ENCODE measurements around the gene BANF1. TPM values are rescaled to one million over a fixed set of nuclear protein-coding genes. Genes with fewer than 3 reads are reported as not detected.
A peak's percentile ranks its signal among the peaks of the same experiment; 100 is the strongest.

BANF1 gene
- total and polyA plus RNA-seq, 2 of the 13 experiments (the other 11 are each of a cell fraction or from before 2014, with no cell fraction given) = 40.5 to 86.5 TPM

DNA sequence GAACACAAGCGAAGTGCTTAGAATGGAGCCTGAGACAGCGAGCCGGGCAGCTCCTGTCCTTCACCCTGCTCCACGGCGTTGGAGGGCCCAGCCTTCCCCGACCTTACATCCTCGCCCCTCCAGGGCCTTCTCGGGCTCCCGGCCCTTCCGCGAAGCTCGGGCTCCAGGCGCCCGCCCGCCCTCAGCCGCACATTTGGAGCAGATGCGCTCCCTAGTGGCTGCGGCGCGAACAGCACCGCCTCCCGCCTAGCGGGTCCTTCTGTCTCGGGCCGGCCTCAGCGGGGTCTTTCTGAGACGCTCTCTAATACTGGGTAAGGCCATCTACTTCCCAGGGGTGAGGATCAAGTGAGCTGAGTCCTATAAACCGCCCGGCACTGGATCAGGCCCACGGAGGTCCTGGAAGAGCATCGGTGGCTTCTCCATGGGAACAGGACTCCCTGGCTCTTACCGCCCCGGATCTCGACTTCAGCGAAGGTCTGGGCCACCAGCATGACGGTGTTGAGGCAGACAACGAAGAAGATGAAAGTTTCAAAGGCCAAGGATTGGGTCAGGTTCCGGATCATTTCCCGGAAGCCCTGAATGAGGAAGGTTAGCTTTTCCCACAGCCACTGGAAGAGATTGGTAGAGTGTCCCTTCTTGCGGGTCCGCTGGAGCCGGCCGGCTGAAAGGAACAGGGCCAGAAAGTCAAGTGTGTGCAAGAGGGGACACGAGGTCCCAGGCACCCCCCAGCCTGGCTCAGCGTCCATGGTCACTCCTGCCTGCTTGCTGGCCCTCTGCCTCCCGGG lies 20.3 kb downstream of the BANF1 start (continued):
- peak; percentile 47; the same call in 1 of the 2 replicates for TF ChIP-seq PATZ1 (CRISPR knock-in tag; IDR thresholded peaks at IDR 0.05)
- TF ChIP-seq SPEN (CRISPR knock-in tag; IDR thresholded peaks at IDR 0.05; ENCODE audit: low read depth) = no peak
- TF ChIP-seq CREB3 (CRISPR knock-in tag; IDR thresholded peaks at IDR 0.05) = peak; percentile 59; the same call in 1 of the 2 replicates
- no peak for TF ChIP-seq MZF1 (CRISPR knock-in tag; IDR thresholded peaks at IDR 0.05; ENCODE audit: borderline replicate concordance)
- peak; percentile 21; the same call in 1 of the 2 replicates for TF ChIP-seq SALL1 (CRISPR knock-in tag; IDR thresholded peaks at IDR 0.05)
- TF ChIP-seq FUBP1 (CRISPR knock-in tag; IDR thresholded peaks at IDR 0.05; ENCODE audit: borderline replicate concordance) = no peak
- peak; percentile 72; the same call in 1 of the 2 replicates for TF ChIP-seq ZFP90 (CRISPR knock-in tag; IDR thresholded peaks at IDR 0.05; ENCODE audit: borderline replicate concordance)
- peak; percentile 68 for TF ChIP-seq HNRNPLL (IDR thresholded peaks at IDR 0.05; ENCODE audit: low read depth, low read length, poor library complexity, severe bottlenecking)
- TF ChIP-seq REXO4 (CRISPR knock-in tag; IDR thresholded peaks at IDR 0.05; ENCODE audit: borderline replicate concordance) = no peak
- peak; percentile 66 for TF ChIP-seq ZNF574 (CRISPR knock-in tag; IDR thresholded peaks at IDR 0.05)
- TF ChIP-seq RFXAP (CRISPR knock-in tag; IDR thresholded peaks at IDR 0.05; ENCODE audit: borderline replicate concordance) = peak; percentile 79; the same call in 1 of the 2 replicates
- TF ChIP-seq KLF13 (CRISPR knock-in tag; IDR thresholded peaks at IDR 0.05) = no peak
- no peak for TF ChIP-seq CHCHD3 (CRISPR knock-in tag; IDR thresholded peaks at IDR 0.05)

All from HepG2 (cell line).